LNCAP (cell line): Measurements from ENCODE around the gene KIF17.

Experiments used
- CTCF ChIP-seq: fragments of 450-650 bp; IDR thresholded peaks from 2 replicates; pipeline ENCODE4 v1.5.1; 2017; ENCODE audit warnings: mild to moderate bottlenecking

Gene KIF17

GRCh38 chr1:20698195-20698910 is 19.5 kb downstream of the KIF17 start:
- TF ChIP-seq CTCF = no peak

- TF ChIP-seq CTCF = no peak
Measured at GRCh38 chr1:20697563-20697962, 20.2 kb downstream of the KIF17 start.

- peak; percentile 68 for TF ChIP-seq CTCF
Measured at GRCh38 chr1:20696397-20697333, 21.1 kb downstream of the KIF17 start.

- TF ChIP-seq CTCF = no peak
Measured at GRCh38 chr1:20695515-20695914, 22.3 kb downstream of the KIF17 start.

- TF ChIP-seq CTCF = no peak
Measured at GRCh38 chr1:20693623-20694022, 24.2 kb downstream of the KIF17 start.

GRCh38 chr1:20691872-20692271 is 25.9 kb downstream of the KIF17 start:
- no peak for TF ChIP-seq CTCF

- no peak for TF ChIP-seq CTCF
Measured at GRCh38 chr1:20689645-20690056, 28.2 kb downstream of the KIF17 start.
